Ovary (tissue), 3 donors: ENCODE results near the gene SPPL2C.

Experiments used
- EP300 ChIP-seq: sonication (generic); formaldehyde crosslinking; IDR thresholded peaks from one replicate; pipeline ENCODE4 v1.6.1; 2017; ENCODE audit warnings: antibody characterized with exemption
- POLR2A ChIP-seq: fragments of 450-650 bp; IDR thresholded peaks from one replicate; pipeline ENCODE4 v1.6.1; 2017; ENCODE audit warnings: antibody characterized with exemption, mild to moderate bottlenecking, moderate library complexity
- TF ChIP-seq, protein P1 (sequence below), 3 donors: fragments of 450-650 bp in 2 of 3; fragments of 200-600 bp in 1 of 3; IDR thresholded peaks; one replicate each; pipeline versions ENCODE4 v1.5.1 to v1.8.0; 2016 to 2022; ENCODE audit warnings: antibody characterized with exemption in 3 of 3, mild to moderate bottlenecking in 1 of 3
- donor health status: DM: no; HTN: no; CAD: no.

DNA sequence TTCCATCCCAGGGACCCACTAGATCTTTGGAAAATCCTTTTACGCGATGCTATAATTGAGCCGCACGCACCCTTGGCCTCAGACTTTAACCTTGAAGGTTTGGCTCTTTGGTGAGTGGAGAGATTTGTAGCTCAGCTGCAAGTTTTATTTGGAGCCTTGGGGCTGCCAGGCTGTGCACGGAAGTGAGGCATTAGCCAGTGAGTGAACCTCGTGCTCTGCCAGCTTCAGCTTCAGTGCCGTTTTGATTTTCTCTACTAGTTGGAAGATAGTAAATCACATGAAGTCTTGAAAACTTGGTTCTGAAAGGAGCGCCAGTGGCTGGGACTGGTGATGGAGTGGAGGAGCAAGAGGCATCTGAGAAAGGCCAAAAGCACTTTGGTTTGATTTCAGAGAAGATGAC, 43.3 kb upstream of the SPPL2C start:
- TF ChIP-seq, protein P1, sequence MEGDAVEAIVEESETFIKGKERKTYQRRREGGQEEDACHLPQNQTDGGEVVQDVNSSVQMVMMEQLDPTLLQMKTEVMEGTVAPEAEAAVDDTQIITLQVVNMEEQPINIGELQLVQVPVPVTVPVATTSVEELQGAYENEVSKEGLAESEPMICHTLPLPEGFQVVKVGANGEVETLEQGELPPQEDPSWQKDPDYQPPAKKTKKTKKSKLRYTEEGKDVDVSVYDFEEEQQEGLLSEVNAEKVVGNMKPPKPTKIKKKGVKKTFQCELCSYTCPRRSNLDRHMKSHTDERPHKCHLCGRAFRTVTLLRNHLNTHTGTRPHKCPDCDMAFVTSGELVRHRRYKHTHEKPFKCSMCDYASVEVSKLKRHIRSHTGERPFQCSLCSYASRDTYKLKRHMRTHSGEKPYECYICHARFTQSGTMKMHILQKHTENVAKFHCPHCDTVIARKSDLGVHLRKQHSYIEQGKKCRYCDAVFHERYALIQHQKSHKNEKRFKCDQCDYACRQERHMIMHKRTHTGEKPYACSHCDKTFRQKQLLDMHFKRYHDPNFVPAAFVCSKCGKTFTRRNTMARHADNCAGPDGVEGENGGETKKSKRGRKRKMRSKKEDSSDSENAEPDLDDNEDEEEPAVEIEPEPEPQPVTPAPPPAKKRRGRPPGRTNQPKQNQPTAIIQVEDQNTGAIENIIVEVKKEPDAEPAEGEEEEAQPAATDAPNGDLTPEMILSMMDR (IDR thresholded peaks at IDR 0.05): no peak
- TF ChIP-seq EP300: no peak
- no peak for TF ChIP-seq POLR2A
